ENCODE measurements around the gene MRTFA. TPM values are rescaled to one million over a fixed set of nuclear protein-coding genes. Genes with fewer than 3 reads are reported as not detected.

The MRTFA gene
- total and polyA plus RNA-seq, 10 donors = 17.6 to 138 (median 83.9) TPM

- peaks cover 0 to 56% (median 13%) of the 10 kb centered on the region in 6 donors for H3K4me1 ChIP-seq
- peak overlapping the region in 2 of 8 donors; percentile 52 to 70 for H3K4me3 ChIP-seq
- DNase-seq = no peak
- TF ChIP-seq POLR2AphosphoS5 (IDR thresholded peaks at IDR 0.05) = no peak
- TF ChIP-seq POLR2A (IDR thresholded peaks at IDR 0.05) = no peak
- TF ChIP-seq CTCF (IDR thresholded peaks at IDR 0.05 in 8 of 11, conservative IDR thresholded peaks at IDR 0.05 in 3 of 11) = no peak
- 60 to 81% (median 65%) methylated on average over 2 of the region's 2 CpGs for WGBS, 5 donors
- H3K36me3 ChIP-seq = no peaks in the 10 kb centered on the region
- H3K9me3 ChIP-seq = no peaks in the 10 kb centered on the region
- H3K27ac ChIP-seq = peak overlapping the region; percentile 68 to 95 (median 88)
- no peaks in the 10 kb centered on the region for H3K27me3 ChIP-seq (replicated peaks in 1 of 7)
- intact Hi-C loops (cut with DNase I; ENCODE audit: low total_unique reads) = no loop called here
Measured at GRCh38 chr22:40651057-40651456, 14.5 kb upstream of the MRTFA start.

GRCh38 chr22:40648386-40648785 lies 11.9 kb upstream of the MRTFA start:
- no peak overlapping the region for H3K27ac ChIP-seq
- H3K36me3 ChIP-seq = no peaks in the 10 kb centered on the region
- DNase-seq = peak; percentile 40
- H3K4me1 ChIP-seq = peaks cover 0 to 41% (median 12%) of the 10 kb centered on the region in 6 donors
- intact Hi-C loops (cut with DNase I; ENCODE audit: low total_unique reads) = no loop called here
- no peaks in the 10 kb centered on the region for H3K27me3 ChIP-seq (replicated peaks in 1 of 7)
- TF ChIP-seq CTCF (IDR thresholded peaks at IDR 0.05 in 8 of 11, conservative IDR thresholded peaks at IDR 0.05 in 3 of 11) = no peak
- no peak for TF ChIP-seq POLR2AphosphoS5 (IDR thresholded peaks at IDR 0.05)
- TF ChIP-seq POLR2A (IDR thresholded peaks at IDR 0.05) = no peak
- no peaks in the 10 kb centered on the region for H3K9me3 ChIP-seq
- H3K4me3 ChIP-seq = no peak overlapping the region
- WGBS, 5 donors = 87 to 93% (median 90%) methylated on average over 10 of the region's 10 CpGs

GRCh38 chr22:40645579-40646197 lies 9.2 kb upstream of the MRTFA start:
- Histone ChIP-seq H3K4me1 (peaks cover 0 to 22% (median 12%) of the 10 kb centered on the region in 6 donors), H3K27me3 (replicated peaks in 1 of 7) (no peaks in the 10 kb centered on the region), H3K36me3 (no peaks in the 10 kb centered on the region), H3K27ac (peak overlapping the region in 2 of 8 donors; percentile 66 to 67), H3K9me3 (no peaks in the 10 kb centered on the region), H3K4me3 (no peak overlapping the region)
- DNase-seq = no peak
- 61 to 76% (median 62%) methylated on average over 4 of the region's 4 CpGs for WGBS, 5 donors
- TF ChIP-seq POLR2A (IDR thresholded peaks at IDR 0.05) = no peak
- TF ChIP-seq POLR2AphosphoS5 (IDR thresholded peaks at IDR 0.05) = no peak
- intact Hi-C loops (cut with DNase I; ENCODE audit: low total_unique reads) = no loop called here

- DNase-seq = peak; percentile 35
Measured at GRCh38 chr22:40642316-40642715, 5.8 kb upstream of the MRTFA start.

More at GRCh38 chr22:40642316-40642715, 5.8 kb upstream of the MRTFA start:
- intact Hi-C loops (cut with DNase I; ENCODE audit: low total_unique reads) = loop anchor here (5.0 kb wide), 2 partner anchors 115 to 205 kb away; no protein-coding TSS in a partner anchor
- Histone ChIP-seq H3K4me1 (peaks cover 0 to 29% (median 23%) of the 10 kb centered on the region in 6 donors), H3K27me3 (replicated peaks in 1 of 7) (no peaks in the 10 kb centered on the region), H3K9me3 (no peaks in the 10 kb centered on the region), H3K27ac (no peak overlapping the region), H3K36me3 (no peaks in the 10 kb centered on the region), H3K4me3 (no peak overlapping the region)
- no peak for TF ChIP-seq CTCF (IDR thresholded peaks at IDR 0.05 in 8 of 11, conservative IDR thresholded peaks at IDR 0.05 in 3 of 11)
- no peak for TF ChIP-seq POLR2AphosphoS5 (IDR thresholded peaks at IDR 0.05)
- WGBS, 5 donors = 93 to 100% (median 95%) methylated on average over 4 of the region's 4 CpGs
